Measurements from ENCODE around the gene ISOC2.

DNA sequence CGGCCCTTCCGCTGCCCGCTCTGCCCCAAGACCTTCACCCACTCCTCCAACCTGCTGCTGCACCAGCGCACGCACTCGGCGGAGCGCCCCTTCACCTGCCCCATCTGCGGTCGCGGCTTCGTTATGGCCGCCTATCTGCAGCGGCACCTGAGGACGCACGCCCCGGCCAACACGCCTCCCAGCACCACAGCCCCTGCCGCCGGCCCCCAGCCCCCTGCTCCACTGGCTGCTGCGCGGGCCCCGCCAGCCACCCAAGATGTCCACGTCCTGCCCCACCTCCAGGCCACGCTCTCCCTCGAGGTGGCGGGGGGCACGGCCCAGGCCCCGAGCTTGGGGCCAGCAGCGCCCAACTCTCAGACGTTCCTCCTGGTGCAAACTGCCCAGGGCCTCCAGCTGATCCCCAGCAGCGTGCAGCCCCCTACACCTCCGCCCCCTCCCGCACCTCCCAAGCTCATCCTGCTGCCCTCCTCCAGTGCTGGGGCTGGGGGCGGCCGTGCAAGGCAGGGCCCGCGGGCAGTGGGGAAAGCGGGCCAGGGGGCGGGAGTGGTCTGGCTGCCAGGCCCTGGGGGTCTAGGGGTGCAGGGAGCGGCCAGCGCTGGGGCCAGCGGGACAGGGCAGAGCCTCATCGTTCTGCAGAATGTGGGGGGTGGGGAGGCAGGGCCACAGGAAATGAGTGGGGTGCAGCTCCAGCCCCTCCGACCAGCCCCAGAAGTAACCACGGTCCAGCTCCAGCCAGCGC lies 21.7 kb upstream of the ISOC2 start:
- no peak for TF ChIP-seq POLR2AphosphoS5 (IDR thresholded peaks at IDR 0.05)
- TF ChIP-seq, protein P1, sequence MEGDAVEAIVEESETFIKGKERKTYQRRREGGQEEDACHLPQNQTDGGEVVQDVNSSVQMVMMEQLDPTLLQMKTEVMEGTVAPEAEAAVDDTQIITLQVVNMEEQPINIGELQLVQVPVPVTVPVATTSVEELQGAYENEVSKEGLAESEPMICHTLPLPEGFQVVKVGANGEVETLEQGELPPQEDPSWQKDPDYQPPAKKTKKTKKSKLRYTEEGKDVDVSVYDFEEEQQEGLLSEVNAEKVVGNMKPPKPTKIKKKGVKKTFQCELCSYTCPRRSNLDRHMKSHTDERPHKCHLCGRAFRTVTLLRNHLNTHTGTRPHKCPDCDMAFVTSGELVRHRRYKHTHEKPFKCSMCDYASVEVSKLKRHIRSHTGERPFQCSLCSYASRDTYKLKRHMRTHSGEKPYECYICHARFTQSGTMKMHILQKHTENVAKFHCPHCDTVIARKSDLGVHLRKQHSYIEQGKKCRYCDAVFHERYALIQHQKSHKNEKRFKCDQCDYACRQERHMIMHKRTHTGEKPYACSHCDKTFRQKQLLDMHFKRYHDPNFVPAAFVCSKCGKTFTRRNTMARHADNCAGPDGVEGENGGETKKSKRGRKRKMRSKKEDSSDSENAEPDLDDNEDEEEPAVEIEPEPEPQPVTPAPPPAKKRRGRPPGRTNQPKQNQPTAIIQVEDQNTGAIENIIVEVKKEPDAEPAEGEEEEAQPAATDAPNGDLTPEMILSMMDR (IDR thresholded peaks at IDR 0.05) = no peak
